Measurements from ENCODE around the gene MGLL.

DNA sequence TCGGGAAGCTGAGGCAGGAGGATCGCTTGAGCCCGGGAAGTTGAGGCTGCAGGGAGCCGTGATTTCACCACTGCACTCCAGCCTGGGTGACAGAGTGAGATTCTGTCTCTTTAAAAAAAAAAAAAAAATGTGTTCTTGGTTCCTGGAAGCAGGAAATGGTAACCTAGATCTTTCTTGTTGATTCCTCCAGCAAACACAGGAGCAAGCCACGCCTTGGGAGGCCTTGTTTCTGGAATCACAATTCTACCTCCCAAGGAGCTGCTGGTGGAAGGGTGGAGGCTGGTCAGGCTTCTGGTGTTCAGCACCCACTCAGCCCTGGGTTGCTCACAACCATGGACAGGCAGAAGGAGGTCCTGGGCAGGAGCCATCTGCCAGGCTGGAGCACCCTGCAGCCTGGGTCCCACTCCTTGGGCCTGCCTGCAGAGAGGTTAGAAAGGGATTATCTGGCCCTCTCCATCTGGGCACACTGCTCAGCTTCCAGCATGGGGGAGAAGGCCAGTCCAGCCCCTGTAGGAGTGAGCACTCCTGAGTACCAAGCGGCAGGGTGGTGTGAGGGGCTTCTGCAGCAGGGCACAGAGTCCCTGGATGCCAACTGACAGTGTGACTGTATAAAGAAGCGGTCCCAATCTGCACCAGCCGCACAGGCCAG is 84.0 kb downstream of the MGLL start:
- TF ChIP-seq CTCF (IDR thresholded peaks at IDR 0.05) (no peak), POLR2A (IDR thresholded peaks at IDR 0.05) (no peak)
